Ovary (tissue), 3 donors: ENCODE measurements around the gene PCSK2.

Experiments used
- POLR2A ChIP-seq: fragments of 450-650 bp; IDR thresholded peaks from one replicate; pipeline ENCODE4 v1.6.1; 2017; ENCODE audit warnings: antibody characterized with exemption, mild to moderate bottlenecking, moderate library complexity
- TF ChIP-seq, protein P1 (sequence below), 3 donors: fragments of 450-650 bp in 2 of 3; fragments of 200-600 bp in 1 of 3; IDR thresholded peaks; one replicate each; pipeline versions ENCODE4 v1.5.1 to v1.8.0; 2016 to 2022; ENCODE audit warnings: antibody characterized with exemption in 3 of 3, mild to moderate bottlenecking in 1 of 3
- donor health status: DM: no; HTN: no; CAD: no.

DNA sequence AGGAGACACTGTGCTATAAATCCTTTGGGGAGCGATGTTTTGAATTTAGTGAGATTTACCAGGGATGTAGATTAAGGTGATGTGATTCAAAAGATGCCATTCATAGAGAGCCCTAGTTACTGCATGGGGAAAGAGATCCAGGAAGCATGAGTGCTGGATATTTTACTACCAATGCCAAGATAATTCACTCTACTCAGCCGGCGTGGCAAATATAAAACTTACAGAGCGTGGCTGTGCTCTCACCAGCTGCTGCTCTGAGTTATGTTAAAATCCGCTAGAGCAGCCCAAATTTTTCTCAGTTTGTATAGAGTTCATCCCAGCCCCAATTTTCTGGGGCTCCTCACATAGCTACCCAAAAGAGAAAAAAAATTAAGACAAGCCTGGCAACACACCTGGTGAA is 255.7 kb downstream of the PCSK2 start:
- TF ChIP-seq, protein P1, sequence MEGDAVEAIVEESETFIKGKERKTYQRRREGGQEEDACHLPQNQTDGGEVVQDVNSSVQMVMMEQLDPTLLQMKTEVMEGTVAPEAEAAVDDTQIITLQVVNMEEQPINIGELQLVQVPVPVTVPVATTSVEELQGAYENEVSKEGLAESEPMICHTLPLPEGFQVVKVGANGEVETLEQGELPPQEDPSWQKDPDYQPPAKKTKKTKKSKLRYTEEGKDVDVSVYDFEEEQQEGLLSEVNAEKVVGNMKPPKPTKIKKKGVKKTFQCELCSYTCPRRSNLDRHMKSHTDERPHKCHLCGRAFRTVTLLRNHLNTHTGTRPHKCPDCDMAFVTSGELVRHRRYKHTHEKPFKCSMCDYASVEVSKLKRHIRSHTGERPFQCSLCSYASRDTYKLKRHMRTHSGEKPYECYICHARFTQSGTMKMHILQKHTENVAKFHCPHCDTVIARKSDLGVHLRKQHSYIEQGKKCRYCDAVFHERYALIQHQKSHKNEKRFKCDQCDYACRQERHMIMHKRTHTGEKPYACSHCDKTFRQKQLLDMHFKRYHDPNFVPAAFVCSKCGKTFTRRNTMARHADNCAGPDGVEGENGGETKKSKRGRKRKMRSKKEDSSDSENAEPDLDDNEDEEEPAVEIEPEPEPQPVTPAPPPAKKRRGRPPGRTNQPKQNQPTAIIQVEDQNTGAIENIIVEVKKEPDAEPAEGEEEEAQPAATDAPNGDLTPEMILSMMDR (IDR thresholded peaks at IDR 0.05): no peak
- no peak for TF ChIP-seq POLR2A
